Colon (tissue), 2 donors: Measurements from ENCODE around the gene WNT1.

Experiments used
- FAIRE-seq: peaks from 2 replicates; lab custom pipeline; 2012; peaks lifted over from hg19 to GRCh38; lab: Jason Lieb, UNC
- donor health status: control.
- donor health status: control.

WNT1 gene

GRCh38 chr12:48961801-48962200, 16.3 kb upstream of the WNT1 start:
- no peak for FAIRE-seq

- no peak for FAIRE-seq
Observed at GRCh38 chr12:48965298-48965838, 12.8 kb upstream of the WNT1 start.

GRCh38 chr12:48966177-48966895, 11.8 kb upstream of the WNT1 start:
- no peak for FAIRE-seq

GRCh38 chr12:48967991-48968390, 10.1 kb upstream of the WNT1 start:
- FAIRE-seq, result no peak

- no peak for FAIRE-seq
Observed at GRCh38 chr12:48968467-48968866, 9.7 kb upstream of the WNT1 start.

- no peak for FAIRE-seq
Observed at GRCh38 chr12:48969160-48969771, 8.9 kb upstream of the WNT1 start.

- no peak for FAIRE-seq
Observed at GRCh38 chr12:48969833-48970701, 8.1 kb upstream of the WNT1 start.

GRCh38 chr12:48970702-48971334, 7.3 kb upstream of the WNT1 start:
- no peak for FAIRE-seq

- no peak for FAIRE-seq
Observed at GRCh38 chr12:48972213-48972951, 5.7 kb upstream of the WNT1 start.

- FAIRE-seq, result no peak
Observed at GRCh38 chr12:48972952-48973483, 5.1 kb upstream of the WNT1 start.

GRCh38 chr12:48973531-48973930, 4.6 kb upstream of the WNT1 start:
- no peak for FAIRE-seq

GRCh38 chr12:48973941-48974673, 4.0 kb upstream of the WNT1 start:
- FAIRE-seq, result no peak

GRCh38 chr12:48977290-48978281, 536 bp upstream of the WNT1 start:
- no peak for FAIRE-seq

- no peak for FAIRE-seq
Observed at GRCh38 chr12:48978741-48979601, 849 bp downstream of the WNT1 start.

- FAIRE-seq, result no peak
Observed at GRCh38 chr12:48979602-48980388, 1.7 kb downstream of the WNT1 start.

- no peak for FAIRE-seq
Observed at GRCh38 chr12:48980389-48980952, 2.3 kb downstream of the WNT1 start.
